Mesendoderm (in vitro differentiated cells): ENCODE measurements around the gene DPM1.

ENCODE experiments used
- DNase-seq: peaks from one replicate; pipeline ENCODE4 v3.0.0; 2013
- H2AK5ac ChIP-seq: 2 replicates; pipeline ENCODE4 v1.6.1; 2013; ENCODE audit warnings: low read length, inconsistent platforms
- H2BK120ac ChIP-seq: 2 replicates; pipeline ENCODE4 v1.6.1; 2013; ENCODE audit warnings: low read depth, mild to moderate bottlenecking, low read length, moderate library complexity, mixed read lengths
- H2BK15ac ChIP-seq: replicated peaks from 2 replicates; pipeline ENCODE4 v1.6.1; 2013; ENCODE audit warnings: low read depth, mild to moderate bottlenecking, moderate library complexity
- H2BK5ac ChIP-seq: 2 replicates; pipeline ENCODE4 v1.6.1; 2013; ENCODE audit warnings: low read length, inconsistent platforms
- H3K18ac ChIP-seq: 2 replicates; pipeline ENCODE4 v1.6.1; 2013; ENCODE audit warnings: mild to moderate bottlenecking, low read length, mixed read lengths
- H3K23ac ChIP-seq: one replicate; pipeline ENCODE4 v1.6.1; 2013; ENCODE audit warnings: low read length
- H3K27ac ChIP-seq: 2 replicates; pipeline ENCODE4 v1.5.1; 2013; ENCODE audit warnings: low read depth, mild to moderate bottlenecking, inconsistent platforms, low read length, moderate library complexity
- H3K27me3 ChIP-seq: 2 replicates; pipeline ENCODE4 v1.6.1; 2013; ENCODE audit warnings: low read length, control low read depth, mild to moderate bottlenecking, inconsistent platforms; ENCODE audit not compliant: insufficient read depth, poor library complexity
- H3K36me3 ChIP-seq: 2 replicates; pipeline ENCODE4 v1.6.1; 2013; ENCODE audit warnings: low read length, inconsistent platforms; ENCODE audit not compliant: control insufficient read depth, insufficient read depth
- H3K4ac ChIP-seq: one replicate; pipeline ENCODE4 v1.6.1; 2013; ENCODE audit warnings: low read depth, mild to moderate bottlenecking, low read length, moderate library complexity
- H3K4me1 ChIP-seq: 2 replicates; pipeline ENCODE4 v1.6.1; 2013; ENCODE audit warnings: low read depth, low read length, inconsistent platforms; ENCODE audit not compliant: control insufficient read depth
- H3K4me2 ChIP-seq: 2 replicates; pipeline ENCODE4 v1.6.1; 2013; ENCODE audit warnings: low read length
- H3K4me3 ChIP-seq: 2 replicates; pipeline ENCODE4 v1.5.1; 2013; ENCODE audit warnings: mild to moderate bottlenecking, low read length
- H3K56ac ChIP-seq: one replicate; pipeline ENCODE4 v1.6.1; 2013; ENCODE audit warnings: low read length
- H3K79me1 ChIP-seq: 2 replicates; pipeline ENCODE4 v1.6.1; 2013; ENCODE audit warnings: low read length, inconsistent platforms
- H3K79me2 ChIP-seq: 2 replicates; pipeline ENCODE4 v1.6.1; 2013; ENCODE audit warnings: mild to moderate bottlenecking, low read length; ENCODE audit not compliant: control insufficient read depth, insufficient read depth
- H3K9ac ChIP-seq: 2 replicates; pipeline ENCODE4 v1.6.1; 2013; ENCODE audit warnings: low read length, inconsistent platforms
- H4K5ac ChIP-seq: one replicate; pipeline ENCODE4 v1.6.1; 2013; ENCODE audit warnings: low read length
- H4K8ac ChIP-seq: one replicate; pipeline ENCODE4 v1.6.1; 2013; ENCODE audit warnings: low read depth, mild to moderate bottlenecking, control low read depth, low read length, moderate library complexity
- WGBS: extraction: QIAGEN DNeasy Blood & Tissue Kit; methylation state at CpG from one replicate; pipeline ENCODE4 v1.1.7; 2013; ENCODE audit warnings: low lambda C conversion rate, missing lambda C conversion rate; ENCODE audit not compliant: insufficient coverage; ENCODE audit errors: extremely low coverage; 5-methylcytosine and 5-hydroxymethylcytosine counted together

The DPM1 gene

DNA sequence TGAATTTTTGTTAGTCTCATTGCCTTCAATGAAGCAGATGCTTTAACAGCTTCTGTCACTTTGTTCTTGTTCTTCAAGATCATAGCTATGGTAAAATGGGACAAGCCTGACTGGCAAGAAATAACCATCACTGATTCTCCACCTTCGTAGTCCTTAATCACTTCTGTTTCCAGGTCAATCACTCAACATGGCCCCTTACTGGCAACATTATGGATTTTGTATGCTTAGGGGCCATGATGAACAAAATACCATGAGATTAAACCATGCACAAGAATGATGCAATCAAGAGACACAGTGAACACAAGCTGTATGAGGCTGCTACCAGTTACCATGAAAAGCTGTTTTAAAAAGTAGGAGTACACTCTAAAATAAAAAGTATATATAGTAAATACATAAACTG, 59.9 kb downstream of the DPM1 start:
- H3K27me3 ChIP-seq = no peaks in the 10 kb centered on the region
- H2BK120ac ChIP-seq = no peak overlapping the region
- H2AK5ac ChIP-seq = no peak overlapping the region
- peaks cover 15% of the 10 kb centered on the region for H3K36me3 ChIP-seq
- H3K79me2 ChIP-seq = peaks cover 37% of the 10 kb centered on the region
- H3K23ac ChIP-seq = no peak overlapping the region
- H4K8ac ChIP-seq = no peak overlapping the region
- peaks cover 25% of the 10 kb centered on the region for H3K79me1 ChIP-seq
- no peaks in the 10 kb centered on the region for H3K4me1 ChIP-seq
- no peak for DNase-seq
- no peak overlapping the region for H2BK5ac ChIP-seq
- no peak overlapping the region for H3K56ac ChIP-seq
- H2BK15ac ChIP-seq = no peak overlapping the region
- no peak overlapping the region for H3K4me2 ChIP-seq
- H3K18ac ChIP-seq = no peak overlapping the region
- no peak overlapping the region for H3K9ac ChIP-seq
- H3K27ac ChIP-seq = no peak overlapping the region
- H4K5ac ChIP-seq = no peak overlapping the region
- no peak overlapping the region for H3K4ac ChIP-seq
- WGBS = no CpG with 5 or more reads among the region's 1 CpG
- no peak overlapping the region for H3K4me3 ChIP-seq

DNA sequence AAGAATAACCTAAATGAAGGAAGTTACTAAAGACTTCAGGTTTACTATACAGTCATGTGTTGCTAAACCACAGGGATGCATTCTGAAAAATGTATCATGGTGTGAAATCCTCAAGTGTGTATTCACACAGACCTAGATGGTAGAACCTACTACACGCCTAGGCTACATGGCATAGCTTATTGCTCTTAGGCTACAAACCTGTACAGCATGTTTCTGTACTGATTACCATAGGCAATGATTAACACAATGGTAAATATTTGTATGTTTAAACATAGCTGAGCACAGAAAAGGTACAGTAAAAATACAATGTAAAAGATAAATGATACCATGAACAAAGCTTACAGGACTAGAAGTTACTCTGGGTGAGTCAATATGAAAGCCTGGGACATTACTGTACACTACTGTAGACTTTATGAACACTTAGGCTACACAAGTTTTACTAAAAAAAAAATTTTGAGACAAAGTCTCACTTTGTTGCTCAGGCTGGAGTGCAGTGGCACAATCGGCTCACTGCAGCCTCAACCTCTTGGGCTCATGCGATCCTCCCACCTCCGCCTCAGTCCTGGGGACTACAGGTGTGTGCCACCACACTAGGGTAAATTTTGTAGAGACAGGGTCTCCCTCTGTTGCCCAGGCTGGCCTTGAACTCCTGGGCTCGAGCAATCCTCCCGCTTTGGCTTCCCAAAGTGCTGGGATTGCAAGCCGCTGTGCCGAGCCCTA, 63.1 kb downstream of the DPM1 start:
- H2BK15ac ChIP-seq = no peak overlapping the region
- DNase-seq = no peak
- H3K79me1 ChIP-seq = peaks cover 30% of the 10 kb centered on the region
- H3K27ac ChIP-seq = no peak overlapping the region
- no peak overlapping the region for H3K4ac ChIP-seq
- H2BK120ac ChIP-seq = no peak overlapping the region
- no peak overlapping the region for H3K4me2 ChIP-seq
- H3K23ac ChIP-seq = no peak overlapping the region
- peaks cover 19% of the 10 kb centered on the region for H3K79me2 ChIP-seq
- H4K8ac ChIP-seq = no peak overlapping the region
- H3K36me3 ChIP-seq = peaks cover 28% of the 10 kb centered on the region
- H3K18ac ChIP-seq = no peak overlapping the region
- no peak overlapping the region for H2AK5ac ChIP-seq
- H4K5ac ChIP-seq = no peak overlapping the region
- H3K4me1 ChIP-seq = no peaks in the 10 kb centered on the region
- H3K4me3 ChIP-seq = no peak overlapping the region
- H2BK5ac ChIP-seq = no peak overlapping the region
- no peak overlapping the region for H3K9ac ChIP-seq
- no peak overlapping the region for H3K56ac ChIP-seq
- no peaks in the 10 kb centered on the region for H3K27me3 ChIP-seq
- WGBS = no CpG with 5 or more reads among the region's 8 CpGs

DNA sequence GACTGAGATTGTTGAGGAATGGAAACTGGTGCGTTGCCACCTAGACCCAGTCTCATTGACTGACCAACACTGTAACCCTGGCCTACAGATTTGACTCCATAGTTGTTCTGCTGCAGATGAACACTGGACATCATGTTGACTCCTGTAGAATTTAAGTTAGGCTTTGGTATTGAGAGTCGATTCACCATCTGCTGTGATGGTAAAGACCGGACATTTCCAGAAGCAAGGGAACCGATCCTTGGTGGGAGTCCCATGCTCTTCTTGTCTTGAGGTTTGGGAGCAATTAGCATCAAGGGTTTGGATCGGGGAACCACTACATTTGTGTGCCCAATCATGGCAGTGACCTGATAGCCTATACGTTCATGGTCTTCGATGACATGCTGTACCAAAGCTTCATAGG, 64.7 kb downstream of the DPM1 start:
- H3K27me3 ChIP-seq = no peaks in the 10 kb centered on the region

GRCh38 chr20:50892394-50892793, 65.9 kb downstream of the DPM1 start:
- Histone ChIP-seq H3K4me1 (no peaks in the 10 kb centered on the region), H4K8ac (no peak overlapping the region), H3K4me2 (no peak overlapping the region), H3K56ac (no peak overlapping the region), H3K27me3 (no peaks in the 10 kb centered on the region), H3K79me2 (peaks cover 6% of the 10 kb centered on the region), H3K27ac (no peak overlapping the region), H3K4me3 (no peak overlapping the region), H3K18ac (no peak overlapping the region), H3K9ac (no peak overlapping the region), H2BK5ac (no peak overlapping the region), H3K36me3 (peaks cover 26% of the 10 kb centered on the region), H2AK5ac (no peak overlapping the region), H3K4ac (no peak overlapping the region), H2BK120ac (no peak overlapping the region), H4K5ac (no peak overlapping the region), H3K23ac (no peak overlapping the region), H3K79me1 (peaks cover 23% of the 10 kb centered on the region), H2BK15ac (no peak overlapping the region)
- no peak for DNase-seq
- WGBS = no CpG with 5 or more reads among the region's 8 CpGs

More for the DNA sequence above, 64.7 kb downstream of the DPM1 start:
- Histone ChIP-seq H3K79me1 (peaks cover 28% of the 10 kb centered on the region), H3K4me1 (no peaks in the 10 kb centered on the region), H3K56ac (no peak overlapping the region), H2AK5ac (no peak overlapping the region), H2BK15ac (no peak overlapping the region), H3K4me3 (no peak overlapping the region), H3K27ac (no peak overlapping the region), H2BK5ac (no peak overlapping the region), H3K18ac (no peak overlapping the region), H3K23ac (no peak overlapping the region), H4K8ac (no peak overlapping the region), H2BK120ac (no peak overlapping the region), H3K79me2 (peaks cover 14% of the 10 kb centered on the region), H3K36me3 (peaks cover 28% of the 10 kb centered on the region), H3K4ac (no peak overlapping the region), H4K5ac (no peak overlapping the region), H3K4me2 (no peak overlapping the region), H3K9ac (no peak overlapping the region)
- DNase-seq = no peak
- no CpG with 5 or more reads among the region's 7 CpGs for WGBS

DNA sequence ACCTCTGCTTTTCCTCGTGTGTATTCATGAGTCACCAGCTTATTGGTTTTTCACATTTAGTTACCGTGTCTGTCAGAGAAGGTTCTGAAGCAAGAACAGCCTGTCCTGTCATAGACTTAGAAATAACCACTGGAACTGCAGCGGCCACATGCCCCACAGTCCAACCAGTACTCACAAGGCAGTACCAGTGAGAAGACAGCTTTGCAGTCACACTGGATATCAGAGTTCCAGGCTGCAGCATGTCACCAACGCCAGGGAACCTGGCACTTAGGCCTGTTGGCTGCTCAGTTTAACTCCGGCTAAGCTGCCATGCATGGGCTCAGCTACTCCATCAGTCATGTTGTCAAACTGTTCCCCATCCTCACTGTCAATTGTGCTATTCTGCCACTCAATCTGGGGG, 67.2 kb downstream of the DPM1 start:
- H3K36me3 ChIP-seq = peaks cover 26% of the 10 kb centered on the region
- no peak overlapping the region for H2BK5ac ChIP-seq
- no peak overlapping the region for H3K4me3 ChIP-seq

DNA sequence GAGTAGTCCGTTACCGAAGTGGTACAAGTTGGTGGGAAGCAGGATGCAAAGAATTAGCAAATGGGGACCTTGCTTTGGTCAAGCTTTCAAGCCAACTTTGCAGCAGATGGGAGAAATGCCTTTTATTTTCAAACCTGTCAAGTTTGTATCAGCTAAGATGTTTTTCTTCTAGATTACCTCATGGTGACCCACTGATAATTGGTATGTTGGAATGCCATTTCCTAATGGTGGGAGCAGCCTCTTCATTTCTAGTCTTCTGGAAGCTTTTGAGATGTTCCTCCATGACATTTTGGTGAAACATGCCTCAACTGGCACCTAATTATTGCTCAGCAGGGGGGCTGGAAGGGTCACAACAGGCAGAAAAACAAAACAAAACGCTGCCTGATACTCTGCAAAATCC, 70.8 kb downstream of the DPM1 start:
- peak; percentile 37 for DNase-seq
- Histone ChIP-seq H3K27me3 (no peaks in the 10 kb centered on the region), H3K36me3 (peaks cover 12% of the 10 kb centered on the region), H4K8ac (no peak overlapping the region), H3K4ac (no peak overlapping the region), H3K4me2 (no peak overlapping the region), H3K27ac (no peak overlapping the region), H2BK5ac (no peak overlapping the region), H3K4me1 (no peaks in the 10 kb centered on the region), H3K79me2 (peaks cover 6% of the 10 kb centered on the region), H3K23ac (no peak overlapping the region), H2BK15ac (no peak overlapping the region), H3K79me1 (peaks cover 14% of the 10 kb centered on the region), H2BK120ac (no peak overlapping the region), H4K5ac (no peak overlapping the region), H3K9ac (no peak overlapping the region), H2AK5ac (no peak overlapping the region), H3K4me3 (no peak overlapping the region), H3K18ac (no peak overlapping the region), H3K56ac (no peak overlapping the region)
- no CpG with 5 or more reads among the region's 3 CpGs for WGBS

More for the DNA sequence above, 67.2 kb downstream of the DPM1 start:
- H3K27ac ChIP-seq = no peak overlapping the region
- no peak overlapping the region for H3K4me2 ChIP-seq
- no peak overlapping the region for H2AK5ac ChIP-seq
- H3K9ac ChIP-seq = no peak overlapping the region
- no peaks in the 10 kb centered on the region for H3K27me3 ChIP-seq
- no peak overlapping the region for H4K5ac ChIP-seq
- no peak for DNase-seq
- no peak overlapping the region for H3K23ac ChIP-seq
- H3K18ac ChIP-seq = no peak overlapping the region
- peaks cover 6% of the 10 kb centered on the region for H3K79me2 ChIP-seq
- H3K56ac ChIP-seq = no peak overlapping the region
- peaks cover 21% of the 10 kb centered on the region for H3K79me1 ChIP-seq
- no peak overlapping the region for H3K4ac ChIP-seq
- WGBS = no CpG with 5 or more reads among the region's 5 CpGs
- no peaks in the 10 kb centered on the region for H3K4me1 ChIP-seq
- no peak overlapping the region for H2BK15ac ChIP-seq
- no peak overlapping the region for H4K8ac ChIP-seq
- H2BK120ac ChIP-seq = no peak overlapping the region
